Measurements from ENCODE around the gene CLDN18.

The CLDN18 gene

DNA sequence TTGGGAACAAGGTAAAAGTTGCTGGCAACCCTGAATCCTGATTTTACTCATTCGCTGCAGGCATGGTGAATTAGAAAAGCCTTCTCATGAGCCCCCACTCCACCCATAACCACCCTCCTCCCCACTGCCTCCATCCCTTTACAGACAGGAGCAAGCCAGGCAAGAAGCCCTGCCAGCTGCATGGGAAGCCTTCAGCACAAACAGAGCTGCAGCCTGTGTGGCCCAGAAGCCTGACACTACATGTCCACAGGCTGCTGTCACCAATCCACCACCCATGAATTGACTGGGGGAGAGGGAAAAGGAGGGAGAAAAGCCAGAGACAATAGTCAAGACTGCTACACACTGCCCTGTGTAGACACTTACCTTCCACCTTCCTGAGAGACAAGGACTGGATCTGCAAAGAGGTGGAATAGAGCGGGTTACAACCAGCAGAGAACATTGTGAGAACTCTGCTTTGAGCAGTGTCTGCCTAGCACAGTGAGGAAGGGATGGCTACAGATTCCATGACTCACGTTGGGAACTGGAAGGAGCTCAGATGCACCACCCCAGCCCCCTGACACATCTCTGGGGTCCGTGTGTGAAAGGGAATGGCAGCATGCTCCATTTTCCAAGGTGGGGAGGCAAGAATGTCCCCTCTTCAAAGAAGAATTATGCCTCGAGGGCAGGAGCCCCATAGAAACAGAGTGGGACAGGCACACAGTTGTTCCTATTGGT is 71.6 kb downstream of the CLDN18 start:
- H3K9ac ChIP-seq (ENCODE audit: low read length), result no peak overlapping the region
- no peak overlapping the region for H3K4me2 ChIP-seq (ENCODE audit: low read length)
- H2AFZ ChIP-seq (ENCODE audit: low read length), result no peak overlapping the region
- H3F3A ChIP-seq (ENCODE audit: insufficient read depth, low read length), result no peaks in the 10 kb centered on the region
- H3K79me2 ChIP-seq (ENCODE audit: insufficient read depth, low read length), result no peaks in the 10 kb centered on the region
- no peaks in the 10 kb centered on the region for H3K9me3 ChIP-seq (ENCODE audit: low read length)
- H3K4me3 ChIP-seq (ENCODE audit: low read depth, low read length, poor library complexity, severe bottlenecking), result no peak overlapping the region
- peaks cover 5% of the 10 kb centered on the region for H3K27me3 ChIP-seq (ENCODE audit: insufficient read depth, low read length)
- no peaks in the 10 kb centered on the region for H4K20me1 ChIP-seq (ENCODE audit: insufficient read depth, low read length)
- H3K9me2 ChIP-seq (ENCODE audit: low read depth, low read length), result no peaks in the 10 kb centered on the region
- no peaks in the 10 kb centered on the region for H3K36me3 ChIP-seq (ENCODE audit: insufficient read depth, low read length)
- H3K4me1 ChIP-seq (ENCODE audit: insufficient read depth, low read length, severe bottlenecking), result no peaks in the 10 kb centered on the region
- no peak for TF ChIP-seq EZH2 (IDR thresholded peaks at IDR 0.05; ENCODE audit: borderline replicate concordance, low read length)
- TF ChIP-seq CTCF (IDR thresholded peaks at IDR 0.05; ENCODE audit: low read length), result no peak
- H3K27ac ChIP-seq (ENCODE audit: low read depth, low read length, poor library complexity, severe bottlenecking), result no peak overlapping the region

- Histone ChIP-seq H3K9me3 (ENCODE audit: low read length) (no peaks in the 10 kb centered on the region), H3K4me3 (ENCODE audit: low read depth, low read length, poor library complexity, severe bottlenecking) (no peak overlapping the region), H2AFZ (ENCODE audit: low read length) (no peak overlapping the region), H3K9ac (ENCODE audit: low read length) (no peak overlapping the region), H3K79me2 (ENCODE audit: insufficient read depth, low read length) (no peaks in the 10 kb centered on the region), H3F3A (ENCODE audit: insufficient read depth, low read length) (no peaks in the 10 kb centered on the region), H3K27me3 (ENCODE audit: insufficient read depth, low read length) (peaks cover 5% of the 10 kb centered on the region), H4K20me1 (ENCODE audit: insufficient read depth, low read length) (no peaks in the 10 kb centered on the region), H3K4me1 (ENCODE audit: insufficient read depth, low read length, severe bottlenecking) (no peaks in the 10 kb centered on the region), H3K27ac (ENCODE audit: low read depth, low read length, poor library complexity, severe bottlenecking) (no peak overlapping the region), H3K4me2 (ENCODE audit: low read length) (no peak overlapping the region), H3K36me3 (ENCODE audit: insufficient read depth, low read length) (no peaks in the 10 kb centered on the region), H3K9me2 (ENCODE audit: low read depth, low read length) (no peaks in the 10 kb centered on the region)
- TF ChIP-seq CTCF (IDR thresholded peaks at IDR 0.05; ENCODE audit: low read length) (no peak), EZH2 (IDR thresholded peaks at IDR 0.05; ENCODE audit: borderline replicate concordance, low read length) (no peak)
Measured at GRCh38 chr3:138082085-138082991, 72.4 kb downstream of the CLDN18 start.

- no peak overlapping the region for H3K9ac ChIP-seq (ENCODE audit: low read length)
- H3K9me3 ChIP-seq (ENCODE audit: low read length), result no peaks in the 10 kb centered on the region
- no peak overlapping the region for H3K27ac ChIP-seq (ENCODE audit: low read depth, low read length, poor library complexity, severe bottlenecking)
- no peak overlapping the region for H3K4me3 ChIP-seq (ENCODE audit: low read depth, low read length, poor library complexity, severe bottlenecking)
- no peaks in the 10 kb centered on the region for H4K20me1 ChIP-seq (ENCODE audit: insufficient read depth, low read length)
- H3K9me2 ChIP-seq (ENCODE audit: low read depth, low read length), result no peaks in the 10 kb centered on the region
- no peak overlapping the region for H3K4me2 ChIP-seq (ENCODE audit: low read length)
- no peaks in the 10 kb centered on the region for H3F3A ChIP-seq (ENCODE audit: insufficient read depth, low read length)
- no peaks in the 10 kb centered on the region for H3K36me3 ChIP-seq (ENCODE audit: insufficient read depth, low read length)
- no peaks in the 10 kb centered on the region for H3K4me1 ChIP-seq (ENCODE audit: insufficient read depth, low read length, severe bottlenecking)
- peaks cover 5% of the 10 kb centered on the region for H3K27me3 ChIP-seq (ENCODE audit: insufficient read depth, low read length)
- H2AFZ ChIP-seq (ENCODE audit: low read length), result no peak overlapping the region
- no peaks in the 10 kb centered on the region for H3K79me2 ChIP-seq (ENCODE audit: insufficient read depth, low read length)
- TF ChIP-seq CTCF (IDR thresholded peaks at IDR 0.05; ENCODE audit: low read length) (no peak), EZH2 (IDR thresholded peaks at IDR 0.05; ENCODE audit: borderline replicate concordance, low read length) (no peak)
Measured at GRCh38 chr3:138082992-138083386, 73.0 kb downstream of the CLDN18 start.
